Activated CD4-positive, alpha-beta T cell treated with anti-CD3 and anti-CD28 coated beads, Interleukin-10, Interleukin-2, amounts not matched to agents 100 ng/mL and 50 ng/mL, durations not matched to agents 16 hours and 8 hours (primary cell): ENCODE measurements around the gene LRCH3.
"Not testable (repeated sequence)": the region's sequence is repeated elsewhere in the genome, so short reads cannot be mapped to it uniquely, and the experiment has no call there.

ENCODE experiments used
- DNase-seq: peaks from one replicate; pipeline ENCODE4 v3.0.0-alpha.2; 2020

The LRCH3 gene

GRCh38 chr3:197888511-197888910, 97.5 kb downstream of the LRCH3 start:
- DNase-seq: no peak

- DNase-seq: peak; percentile 24
Observed at GRCh38 chr3:197889204-197889930, 98.3 kb downstream of the LRCH3 start.

- no peak for DNase-seq
Observed at GRCh38 chr3:197890693-197891092, 99.6 kb downstream of the LRCH3 start.

- DNase-seq: no peak
Observed at GRCh38 chr3:197892162-197892561, 101.1 kb downstream of the LRCH3 start.

- no peak for DNase-seq
Observed at GRCh38 chr3:197896421-197896820, 105.4 kb downstream of the LRCH3 start.

GRCh38 chr3:197899833-197900478, 108.9 kb downstream of the LRCH3 start:
- DNase-seq: no peak

GRCh38 chr3:197901626-197902025, 110.6 kb downstream of the LRCH3 start:
- no peak for DNase-seq

- DNase-seq: peak; percentile 95
Observed at GRCh38 chr3:197906023-197906849, 115.2 kb downstream of the LRCH3 start.

GRCh38 chr3:197906850-197907187, 115.8 kb downstream of the LRCH3 start:
- no peak for DNase-seq

- no peak for DNase-seq
Observed at GRCh38 chr3:197907196-197907595, 116.1 kb downstream of the LRCH3 start.

GRCh38 chr3:197908550-197908949, 117.5 kb downstream of the LRCH3 start:
- DNase-seq: not testable (repeated sequence)

- DNase-seq: no peak
Observed at GRCh38 chr3:197908957-197909701, 118.1 kb downstream of the LRCH3 start.

GRCh38 chr3:197912741-197913476, 121.9 kb downstream of the LRCH3 start:
- DNase-seq: peak; percentile 30

GRCh38 chr3:197913641-197914380, 122.8 kb downstream of the LRCH3 start:
- DNase-seq: peak; percentile 27

GRCh38 chr3:197921429-197922275, 130.6 kb downstream of the LRCH3 start:
- DNase-seq: peak; percentile 62

- peak; percentile 16 for DNase-seq
Observed at GRCh38 chr3:197926418-197926817, 135.4 kb downstream of the LRCH3 start.

GRCh38 chr3:197927578-197927977, 136.5 kb downstream of the LRCH3 start:
- DNase-seq: not testable (repeated sequence)

- DNase-seq: no peak
Observed at GRCh38 chr3:197936819-197937384, 145.8 kb downstream of the LRCH3 start.
